MV-4-11 (cell line): ENCODE measurements around the gene TUFT1.
A peak's percentile ranks its signal among the peaks of the same experiment; 100 is the strongest.

Experiments used
- DNase-seq: peaks from one replicate; lab custom pipeline; 2025; lab: John Stamatoyannopoulos, UW

TUFT1 gene

DNA sequence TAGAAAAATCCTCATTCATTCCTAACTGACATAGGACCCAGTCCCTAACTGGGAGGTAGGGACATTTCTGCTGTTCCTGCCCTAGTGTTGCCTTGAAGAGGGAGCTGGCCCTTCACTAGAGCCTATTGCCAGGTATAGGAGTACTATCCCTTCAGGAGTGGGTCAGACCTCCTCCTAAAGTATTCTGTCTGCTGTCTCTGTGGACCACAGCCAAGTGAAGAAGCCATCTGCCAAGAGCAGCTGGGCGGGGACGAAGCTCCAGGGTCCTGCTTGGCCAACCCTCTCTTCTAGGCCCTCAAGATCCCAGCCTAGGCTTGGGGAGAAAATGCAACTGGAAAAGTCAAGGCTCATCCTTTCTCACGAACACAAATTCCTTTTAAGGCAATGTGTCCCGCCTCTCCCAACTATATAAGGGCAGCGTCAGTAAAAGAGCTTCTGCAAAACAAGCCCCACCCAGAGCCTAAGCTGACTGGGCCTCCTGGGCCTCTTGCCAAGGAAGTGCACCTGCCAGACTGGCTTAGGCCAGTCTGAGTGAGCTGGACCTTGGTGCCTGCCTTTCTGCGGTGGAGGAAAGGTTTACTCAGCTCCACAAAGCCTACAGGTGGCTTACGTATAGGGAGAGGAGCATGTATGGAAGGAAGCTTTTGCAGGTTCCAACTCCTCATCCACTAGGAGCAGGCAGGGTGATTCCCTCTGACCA, 638 bp upstream of the TUFT1 start:
- DNase-seq, result peak; percentile 85

GRCh38 chr1:151540982-151541377, 871 bp downstream of the TUFT1 start:
- DNase-seq, result no peak

DNA sequence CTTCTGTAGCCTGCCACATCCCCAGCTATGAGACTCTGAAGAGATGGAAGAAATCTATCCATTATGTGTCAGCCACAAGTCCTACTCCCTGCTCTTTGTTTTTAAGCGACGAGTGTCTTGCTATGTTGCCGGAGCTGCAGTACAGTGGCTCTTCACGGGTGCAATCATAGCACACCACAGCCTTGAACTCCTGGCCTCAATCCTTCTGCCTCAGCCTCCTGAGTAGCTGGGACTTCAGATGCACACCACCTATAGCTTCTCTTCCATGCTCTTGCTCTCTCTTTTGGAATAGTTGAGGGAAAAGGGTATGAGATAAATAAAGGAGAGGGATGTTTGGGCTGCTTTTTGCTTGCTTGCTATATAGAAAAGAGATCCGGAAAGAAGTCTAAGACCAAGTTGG, 1.6 kb downstream of the TUFT1 start:
- no peak for DNase-seq

GRCh38 chr1:151542710-151543129, 2.6 kb downstream of the TUFT1 start:
- DNase-seq, result no peak

GRCh38 chr1:151545542-151545941, 5.4 kb downstream of the TUFT1 start:
- DNase-seq, result no peak

GRCh38 chr1:151546011-151546925, 6.2 kb downstream of the TUFT1 start:
- DNase-seq, result no peak

DNA sequence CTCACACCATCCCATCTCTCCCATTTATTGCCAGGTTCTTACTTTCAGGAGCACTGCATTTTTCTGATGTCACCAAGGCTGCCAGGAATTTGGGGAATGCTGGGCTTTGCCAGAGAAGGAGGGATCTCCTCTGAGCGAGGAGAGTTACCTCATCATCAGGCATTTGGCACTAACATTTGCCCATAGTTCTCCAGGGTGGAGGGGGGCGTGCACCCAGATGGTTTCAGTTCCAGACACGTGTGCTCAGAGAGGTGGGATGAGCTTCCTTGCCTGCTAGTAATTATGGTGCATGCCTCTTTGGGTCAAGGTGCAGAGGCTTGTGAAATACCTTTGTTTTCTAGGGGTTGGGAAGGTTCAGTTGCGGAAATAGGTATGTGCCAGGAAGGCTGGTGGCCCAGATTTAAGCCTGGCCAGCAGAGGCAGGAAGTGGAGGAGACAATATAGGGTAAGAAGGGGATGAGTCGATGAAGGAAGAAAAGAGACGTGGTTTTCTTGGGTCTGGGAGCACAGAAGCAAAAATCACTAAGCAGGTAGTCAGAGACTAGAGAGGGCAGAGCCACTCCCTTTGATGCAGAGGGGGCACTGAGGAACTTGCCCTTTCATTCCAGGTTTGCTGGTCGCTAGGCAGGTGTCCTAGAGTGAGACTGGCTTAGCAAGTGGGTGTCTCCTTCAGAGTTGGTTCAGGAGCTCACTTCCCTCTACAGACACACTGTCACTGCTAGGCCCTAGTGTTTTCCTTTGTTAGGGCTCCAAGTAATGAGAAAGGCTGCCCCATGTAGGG, 7.2 kb downstream of the TUFT1 start:
- no peak for DNase-seq

DNA sequence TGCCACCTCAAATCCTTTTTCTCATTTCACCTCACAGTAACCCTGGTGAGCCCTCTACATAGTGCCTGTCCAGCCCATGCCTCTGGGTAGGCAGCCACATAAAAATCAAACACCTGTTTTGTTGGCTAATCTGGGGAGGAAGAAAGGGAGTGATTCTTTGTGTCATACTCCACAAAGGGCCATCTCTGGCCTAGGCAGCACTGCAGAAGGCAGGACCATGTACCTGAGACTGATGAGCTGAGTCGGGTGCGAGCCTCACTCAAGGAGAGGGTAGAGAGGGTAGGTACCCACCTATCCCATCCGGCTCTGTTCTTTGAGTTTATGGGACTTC, 7.8 kb downstream of the TUFT1 start:
- DNase-seq, result no peak

GRCh38 chr1:151549199-151549598, 9.1 kb downstream of the TUFT1 start:
- no peak for DNase-seq

DNA sequence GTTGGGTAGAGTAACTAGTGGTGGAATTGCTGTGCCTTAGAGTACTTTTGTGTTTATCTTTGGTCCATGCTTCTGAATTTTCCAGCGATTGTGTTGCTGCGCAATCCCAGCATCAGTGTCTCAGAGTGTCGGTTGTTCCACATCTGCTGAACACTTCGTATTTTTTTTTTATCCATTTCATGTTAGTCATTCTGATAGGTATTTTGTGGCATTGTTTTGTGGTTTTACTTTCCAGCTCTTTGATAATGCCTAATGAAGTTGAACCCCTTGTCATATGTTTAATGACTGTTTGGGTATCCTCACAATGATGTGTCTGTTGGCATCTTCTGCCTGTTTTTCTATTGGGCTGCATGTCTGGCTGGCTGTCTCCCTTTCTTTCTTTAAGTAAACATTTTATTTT, 13.6 kb downstream of the TUFT1 start:
- no peak for DNase-seq

- DNase-seq, result no peak
Measured at GRCh38 chr1:151556052-151556451, 15.9 kb downstream of the TUFT1 start.

GRCh38 chr1:151562661-151563060, 22.6 kb downstream of the TUFT1 start:
- DNase-seq, result no peak

- DNase-seq, result no peak
Measured at GRCh38 chr1:151563376-151563775, 23.3 kb downstream of the TUFT1 start.

DNA sequence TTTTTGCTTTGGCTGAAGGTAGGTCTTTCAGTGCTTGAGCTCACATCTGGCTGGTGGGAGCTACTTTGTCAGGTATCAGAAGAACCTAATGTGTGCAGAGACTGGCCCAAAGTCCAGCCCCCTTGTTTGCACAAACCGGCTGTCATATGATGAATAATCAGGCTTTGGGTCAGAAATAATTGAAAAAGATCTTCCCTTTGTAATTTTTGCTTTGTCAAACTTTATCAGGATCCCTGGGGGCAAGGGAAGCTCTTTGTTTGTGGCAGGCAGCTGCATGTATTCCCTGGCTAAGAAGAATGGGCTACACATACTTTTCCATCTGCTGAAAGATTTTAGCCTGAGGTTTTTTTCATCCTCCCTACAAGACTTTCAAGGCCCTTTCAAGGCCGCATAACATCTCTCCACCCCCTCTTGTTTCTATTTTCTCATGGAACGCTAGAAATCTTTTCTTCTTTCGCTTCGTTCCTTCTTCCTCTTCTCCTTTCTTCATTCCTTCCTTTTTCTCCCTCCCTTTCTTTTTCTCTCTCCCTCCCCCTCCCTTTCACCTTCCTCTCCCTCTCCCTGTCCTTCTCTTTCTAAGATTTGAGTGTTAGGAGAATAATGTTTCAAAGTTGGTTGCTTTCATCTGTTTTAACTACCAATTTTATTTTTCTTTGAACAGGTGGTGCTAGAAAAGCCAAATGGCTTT, 25.5 kb downstream of the TUFT1 start:
- no peak for DNase-seq

- DNase-seq, result no peak
Measured at GRCh38 chr1:151568626-151569088, 28.5 kb downstream of the TUFT1 start.

DNA sequence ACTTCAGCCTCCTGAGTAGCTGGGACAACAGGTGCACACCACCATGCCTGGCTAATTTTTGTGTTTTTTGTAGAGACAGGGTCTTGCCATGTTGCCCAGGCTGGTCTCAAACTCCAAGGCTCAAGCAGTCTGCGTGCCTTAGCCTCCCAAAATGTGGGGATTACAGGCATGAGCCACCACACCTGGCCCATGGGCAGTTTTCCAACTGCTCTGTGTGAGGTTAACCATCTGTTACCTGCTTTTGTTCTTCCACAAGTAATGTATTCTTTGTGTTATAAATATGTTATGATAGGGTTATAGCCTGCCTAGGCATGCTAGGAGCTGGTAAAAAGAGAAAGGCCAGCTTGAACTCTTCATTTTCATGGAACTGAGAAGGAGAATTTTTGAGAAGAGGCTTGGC, 30.7 kb downstream of the TUFT1 start:
- no peak for DNase-seq

GRCh38 chr1:151574575-151575529, 34.7 kb downstream of the TUFT1 start:
- DNase-seq, result peak; percentile 26

DNA sequence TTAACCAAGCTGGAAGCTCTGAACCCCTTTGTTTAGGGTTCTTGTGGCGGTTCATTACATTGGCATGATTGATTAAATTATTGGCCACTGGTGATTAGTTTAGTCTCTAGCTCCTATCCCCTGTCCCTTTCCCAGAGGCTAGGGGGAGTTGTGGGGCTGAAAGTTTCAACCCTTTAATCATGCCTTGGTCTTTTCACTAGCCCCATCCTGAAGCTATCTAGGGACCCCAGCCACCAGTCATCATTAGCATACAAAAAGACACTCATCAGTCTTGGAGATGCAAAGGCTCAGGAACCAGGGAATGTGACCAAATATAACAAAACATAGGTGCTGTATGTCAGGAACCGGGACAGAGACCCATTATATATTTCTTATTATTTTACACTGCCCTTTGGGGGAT, 37.1 kb downstream of the TUFT1 start:
- DNase-seq, result no peak

DNA sequence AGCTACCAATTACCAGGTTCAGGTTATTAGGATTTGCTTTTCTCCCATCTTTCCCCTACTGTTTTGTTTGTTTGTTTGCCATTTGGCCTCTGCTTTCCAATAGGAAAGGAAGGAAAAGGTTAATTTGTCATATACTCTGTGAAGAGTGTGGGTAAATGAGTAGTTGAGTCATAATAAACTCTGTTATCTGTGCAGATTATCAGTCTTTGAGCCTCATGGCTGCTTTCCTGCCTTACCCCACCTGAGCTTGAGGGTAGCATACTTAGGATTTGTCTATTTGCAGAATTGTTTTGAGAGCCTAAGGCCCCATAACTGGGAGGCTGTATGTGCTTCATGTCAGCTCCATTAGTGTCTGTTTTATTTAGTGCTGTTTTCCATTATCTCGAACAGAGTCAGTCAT, 38.8 kb downstream of the TUFT1 start:
- DNase-seq, result no peak

DNA sequence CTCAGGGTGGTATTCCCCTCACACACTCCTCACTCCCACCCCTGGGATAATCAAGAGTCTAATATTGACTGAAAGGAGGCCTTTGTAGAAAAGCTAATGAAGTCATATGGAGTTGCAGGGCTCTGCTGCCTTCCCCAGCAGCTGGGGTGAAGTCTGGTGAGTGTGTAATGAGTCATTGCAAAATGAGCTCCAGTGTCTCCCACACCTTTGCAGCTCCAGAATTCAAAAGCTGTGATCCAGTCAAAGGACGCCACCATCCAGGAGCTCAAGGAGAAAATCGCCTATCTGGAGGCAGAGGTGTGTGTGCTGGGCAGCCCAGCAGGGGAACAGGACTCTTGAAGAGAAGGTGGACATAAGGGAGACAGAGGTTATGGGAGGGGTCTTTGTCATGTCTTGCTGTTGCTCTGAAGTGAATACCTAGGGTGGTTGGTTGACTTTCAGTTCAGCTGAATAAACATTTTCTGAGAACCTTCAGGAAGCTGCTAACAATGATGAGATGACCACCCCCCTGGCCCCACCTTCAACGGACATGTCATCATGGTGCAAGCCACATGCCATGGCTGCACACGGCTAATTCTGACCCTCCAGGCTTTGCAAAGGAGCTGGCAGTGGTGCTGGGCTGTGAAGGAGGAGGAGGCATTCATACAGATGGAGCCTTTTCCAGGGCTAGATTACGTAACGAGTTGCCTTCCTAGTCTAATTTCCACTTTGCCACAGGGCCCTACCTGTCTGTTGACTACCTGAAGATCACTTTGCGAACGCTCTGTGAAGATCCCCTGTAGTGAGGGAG, 39.5 kb downstream of the TUFT1 start:
- no peak for DNase-seq
